Subcutaneous adipose tissue (tissue), 4 donors: ENCODE data around the gene HEATR3. TPM values are rescaled to one million over a fixed set of nuclear protein-coding genes. Genes with fewer than 3 reads are reported as not detected.

Experiments
- CTCF ChIP-seq: fragments of 450-650 bp; IDR thresholded peaks from one replicate; pipeline ENCODE4 v1.5.1; 2016; ENCODE audit warnings: low read depth, mild to moderate bottlenecking, control low read depth, antibody characterized with exemption, moderate library complexity
- total RNA-seq, 4 donors: library from RNA; depleted of rRNA; stranded (reverse); fragments of >200 nt; gene quantifications; one replicate each; pipeline ENCODE4 v1.1.0, GENCODE V29; 2016

HEATR3 gene
- total RNA-seq, 4 donors from 2014 or later = 14.3 to 42.2 (median 19.8) TPM

- TF ChIP-seq CTCF = no peak
Observed at GRCh38 chr16:50151322-50151721, 85.6 kb downstream of the HEATR3 start.

- TF ChIP-seq CTCF = no peak
Observed at GRCh38 chr16:50151756-50152155, 86.0 kb downstream of the HEATR3 start.

- no peak for TF ChIP-seq CTCF
Observed at GRCh38 chr16:50152351-50152806, 86.6 kb downstream of the HEATR3 start.

GRCh38 chr16:50152807-50153595 is 87.2 kb downstream of the HEATR3 start, which contains the start of gene TENT4B:
Gene TENT4B, plus strand, starts transcription at chr16:50153306. Its CDS starts 316 bp downstream, at chr16:50153622.
- no peak for TF ChIP-seq CTCF

GRCh38 chr16:50153596-50154419 is 88.0 kb downstream of the HEATR3 start:
- no peak for TF ChIP-seq CTCF

GRCh38 chr16:50154420-50154950 is 88.7 kb downstream of the HEATR3 start:
- no peak for TF ChIP-seq CTCF

- no peak for TF ChIP-seq CTCF
Observed at GRCh38 chr16:50155925-50156324, 90.2 kb downstream of the HEATR3 start.
